NCI-H774 (cell line): Measurements from ENCODE around the gene ACBD3.

Experiments used
- DNase-seq: peaks from one replicate; lab custom pipeline; 2025; lab: John Stamatoyannopoulos, UW

ACBD3 gene

GRCh38 chr1:226111883-226112261 is 74.7 kb downstream of the ACBD3 start:
- DNase-seq = no peak

GRCh38 chr1:226111098-226111882 is 75.3 kb downstream of the ACBD3 start:
- no peak for DNase-seq

GRCh38 chr1:226110249-226111097 is 76.1 kb downstream of the ACBD3 start:
- peak; percentile 70 for DNase-seq

- DNase-seq = peak; percentile 83
Measured at GRCh38 chr1:226109829-226110248, 76.7 kb downstream of the ACBD3 start.

GRCh38 chr1:226108935-226109828 is 77.4 kb downstream of the ACBD3 start:
- no peak for DNase-seq

- DNase-seq = no peak
Measured at GRCh38 chr1:226107471-226108460, 78.8 kb downstream of the ACBD3 start.

- no peak for DNase-seq
Measured at GRCh38 chr1:226104671-226105121, 81.8 kb downstream of the ACBD3 start.

- DNase-seq = peak; percentile 12
Measured at GRCh38 chr1:226100436-226101391, 85.8 kb downstream of the ACBD3 start.

GRCh38 chr1:226098870-226099835 is 87.4 kb downstream of the ACBD3 start:
- no peak for DNase-seq

GRCh38 chr1:226097866-226098625 is 88.5 kb downstream of the ACBD3 start:
- no peak for DNase-seq

- DNase-seq = no peak
Measured at GRCh38 chr1:226095286-226095685, 91.3 kb downstream of the ACBD3 start.
